ENCODE data around the gene ZNF714. TPM values are rescaled to one million over a fixed set of nuclear protein-coding genes. Genes with fewer than 3 reads are reported as not detected.

The ZNF714 gene
- total RNA-seq, 1 donor from 2014 or later, result 22.6 TPM

- H3K79me2 ChIP-seq (ENCODE audit: insufficient read depth, low read length), result no peaks in the 10 kb centered on the region
- DNase-seq (ENCODE audit: low read depth), result no peak
- no peak for TF ChIP-seq CTCF (IDR thresholded peaks at IDR 0.05; ENCODE audit: insufficient read depth, low read depth, low read length)
- no peak for TF ChIP-seq EZH2 (IDR thresholded peaks at IDR 0.05; ENCODE audit: insufficient read depth, low read length)
- H3K36me3 Mint-ChIP-seq (ENCODE audit: low read depth, unreplicated experiment), result peaks cover 34% of the 10 kb centered on the region
- no peak for FAIRE-seq
- no peak overlapping the region for H2AFZ ChIP-seq (ENCODE audit: low read depth, low read length)
- H3K27me3 ChIP-seq (ENCODE audit: insufficient read depth, low read length), result no peaks in the 10 kb centered on the region
- H3K36me3 ChIP-seq (ENCODE audit: insufficient read depth, low read length), result no peaks in the 10 kb centered on the region
- H3K27ac Mint-ChIP-seq (ENCODE audit: unreplicated experiment), result no peak overlapping the region
- H3K4me1 Mint-ChIP-seq (ENCODE audit: low read depth, unreplicated experiment), result peaks cover 11% of the 10 kb centered on the region
- H3K9me3 ChIP-seq (ENCODE audit: insufficient read depth, low read depth, low read length), result peaks cover 2% of the 10 kb centered on the region
- H3K4me2 ChIP-seq (ENCODE audit: low read length), result no peak overlapping the region
- H3K27ac ChIP-seq (ENCODE audit: low read depth, low read length), result no peak overlapping the region
- H4K20me1 ChIP-seq (ENCODE audit: insufficient read depth, low read length), result no peaks in the 10 kb centered on the region
- H3K4me1 ChIP-seq (ENCODE audit: insufficient read depth, low read length), result no peaks in the 10 kb centered on the region
- H3K9ac ChIP-seq (ENCODE audit: low read length), result no peak overlapping the region
- H3K9me3 Mint-ChIP-seq (ENCODE audit: unreplicated experiment), result peaks cover 16% of the 10 kb centered on the region
- no peaks in the 10 kb centered on the region for H3K27me3 Mint-ChIP-seq (ENCODE audit: low read depth, unreplicated experiment)
- no peak overlapping the region for H3K4me3 ChIP-seq (ENCODE audit: insufficient read depth, low read depth, low read length)
- H3K4me3 Mint-ChIP-seq (ENCODE audit: unreplicated experiment), result no peak overlapping the region
These were observed 28.2 kb downstream of the ZNF714 start for GRCh38 chr19:21110183-21110582.

- Histone ChIP-seq H3K9me3 (ENCODE audit: insufficient read depth, low read depth, low read length) (peaks cover 2% of the 10 kb centered on the region), H3K27me3 (ENCODE audit: insufficient read depth, low read length) (no peaks in the 10 kb centered on the region), H3K4me2 (ENCODE audit: low read length) (no peak overlapping the region), H3K4me1 (ENCODE audit: insufficient read depth, low read length) (no peaks in the 10 kb centered on the region), H2AFZ (ENCODE audit: low read depth, low read length) (no peak overlapping the region), H3K27ac (ENCODE audit: low read depth, low read length) (no peak overlapping the region), H3K36me3 (ENCODE audit: insufficient read depth, low read length) (peaks cover 9% of the 10 kb centered on the region), H3K9ac (ENCODE audit: low read length) (no peak overlapping the region), H3K79me2 (ENCODE audit: insufficient read depth, low read length) (no peaks in the 10 kb centered on the region), H3K4me3 (ENCODE audit: insufficient read depth, low read depth, low read length) (no peak overlapping the region), H4K20me1 (ENCODE audit: insufficient read depth, low read length) (no peaks in the 10 kb centered on the region)
- Mint-ChIP-seq H3K9me3 (ENCODE audit: unreplicated experiment) (peaks cover 31% of the 10 kb centered on the region), H3K4me3 (ENCODE audit: unreplicated experiment) (no peak overlapping the region), H3K36me3 (ENCODE audit: low read depth, unreplicated experiment) (peaks cover 47% of the 10 kb centered on the region), H3K27me3 (ENCODE audit: low read depth, unreplicated experiment) (no peaks in the 10 kb centered on the region), H3K27ac (ENCODE audit: unreplicated experiment) (no peak overlapping the region), H3K4me1 (ENCODE audit: low read depth, unreplicated experiment) (peaks cover 18% of the 10 kb centered on the region)
- no peak for FAIRE-seq
- DNase-seq (ENCODE audit: low read depth), result no peak
- no peak for TF ChIP-seq EZH2 (IDR thresholded peaks at IDR 0.05; ENCODE audit: insufficient read depth, low read length)
- TF ChIP-seq CTCF (IDR thresholded peaks at IDR 0.05; ENCODE audit: insufficient read depth, low read depth, low read length), result no peak
These were observed 33.4 kb downstream of the ZNF714 start for GRCh38 chr19:21115430-21115829.

DNA sequence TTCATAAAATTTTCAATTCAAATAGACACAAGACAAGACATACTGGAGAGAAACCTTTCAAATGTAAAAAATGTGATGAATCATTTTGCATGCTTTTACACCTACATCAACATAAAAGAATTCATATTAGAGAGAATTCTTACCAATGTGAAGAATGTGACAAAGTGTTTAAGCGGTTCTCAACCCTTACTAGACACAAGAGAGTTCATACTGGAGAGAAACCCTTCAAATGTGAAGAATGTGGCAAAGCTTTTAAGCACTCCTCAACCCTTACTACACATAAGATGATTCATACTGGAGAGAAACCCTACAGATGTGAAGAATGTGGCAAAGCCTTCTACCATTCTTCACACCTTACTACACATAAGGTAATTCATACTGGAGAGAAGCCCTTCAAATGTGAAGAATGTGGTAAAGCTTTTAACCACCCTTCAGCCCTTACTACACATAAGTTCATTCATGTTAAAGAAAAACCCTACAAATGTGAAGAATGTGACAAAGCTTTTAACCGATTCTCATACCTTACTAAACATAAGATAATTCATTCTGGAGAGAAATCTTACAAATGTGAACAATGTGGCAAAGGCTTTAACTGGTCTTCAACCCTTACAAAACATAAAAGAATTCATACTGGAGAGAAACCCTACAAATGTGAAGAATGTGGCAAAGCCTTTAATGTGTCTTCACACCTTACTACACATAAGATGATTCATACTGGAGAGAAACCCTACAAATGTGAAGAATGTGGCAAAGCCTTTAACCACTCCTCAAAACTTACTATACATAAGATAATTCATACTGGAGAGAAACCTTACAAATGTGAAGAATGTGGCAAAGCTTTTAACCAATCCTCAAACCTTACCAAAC, 35.3 kb downstream of the ZNF714 start:
- H3K4me1 Mint-ChIP-seq (ENCODE audit: low read depth, unreplicated experiment), result peaks cover 15% of the 10 kb centered on the region

More for the DNA sequence above, 35.3 kb downstream of the ZNF714 start:
- H3K36me3 Mint-ChIP-seq (ENCODE audit: low read depth, unreplicated experiment), result peaks cover 37% of the 10 kb centered on the region
- no peak overlapping the region for H3K27ac ChIP-seq (ENCODE audit: low read depth, low read length)
- no peaks in the 10 kb centered on the region for H4K20me1 ChIP-seq (ENCODE audit: insufficient read depth, low read length)
- H3K36me3 ChIP-seq (ENCODE audit: insufficient read depth, low read length), result peaks cover 9% of the 10 kb centered on the region
- H3K4me3 Mint-ChIP-seq (ENCODE audit: unreplicated experiment), result no peak overlapping the region
- no peaks in the 10 kb centered on the region for H3K79me2 ChIP-seq (ENCODE audit: insufficient read depth, low read length)
- H3K9ac ChIP-seq (ENCODE audit: low read length), result no peak overlapping the region
- H3K27me3 ChIP-seq (ENCODE audit: insufficient read depth, low read length), result no peaks in the 10 kb centered on the region
- H3K9me3 ChIP-seq (ENCODE audit: insufficient read depth, low read depth, low read length), result peaks cover 2% of the 10 kb centered on the region
- no peak for TF ChIP-seq EZH2 (IDR thresholded peaks at IDR 0.05; ENCODE audit: insufficient read depth, low read length)
- TF ChIP-seq CTCF (IDR thresholded peaks at IDR 0.05; ENCODE audit: insufficient read depth, low read depth, low read length), result no peak
- peaks cover 32% of the 10 kb centered on the region for H3K9me3 Mint-ChIP-seq (ENCODE audit: unreplicated experiment)
- DNase-seq (ENCODE audit: low read depth) (peak; percentile 77), FAIRE-seq (peak; percentile 20)
- no peaks in the 10 kb centered on the region for H3K27me3 Mint-ChIP-seq (ENCODE audit: low read depth, unreplicated experiment)
- H3K27ac Mint-ChIP-seq (ENCODE audit: unreplicated experiment), result peak overlapping the region; percentile 95
- no peak overlapping the region for H2AFZ ChIP-seq (ENCODE audit: low read depth, low read length)
- no peaks in the 10 kb centered on the region for H3K4me1 ChIP-seq (ENCODE audit: insufficient read depth, low read length)
- H3K4me3 ChIP-seq (ENCODE audit: insufficient read depth, low read depth, low read length), result no peak overlapping the region
- H3K4me2 ChIP-seq (ENCODE audit: low read length), result no peak overlapping the region

Measured in astrocyte (in vitro differentiated cells and primary cell).